ACC112 (cell line): ENCODE results near the gene PSMD2.

Source experiments
- H2AFZ ChIP-seq: fragments of 200-600 bp; sonication (generic); one replicate; pipeline ENCODE4 v1.6.0; 2017; ENCODE audit warnings: antibody characterized with exemption, low read length; ENCODE audit not compliant: unreplicated experiment
- H3K27ac ChIP-seq: fragments of 200-600 bp; sonication (generic); 2 replicates; pipeline ENCODE4 v1.5.1; 2014; ENCODE audit warnings: low read depth, mild to moderate bottlenecking, antibody characterized with exemption, low read length, moderate library complexity
- H3K27me3 ChIP-seq: fragments of 200-600 bp; sonication (generic); 2 replicates; pipeline ENCODE4 v1.6.1; 2014; ENCODE audit warnings: mild to moderate bottlenecking, antibody characterized with exemption, low read length, moderate library complexity, mixed read lengths; ENCODE audit not compliant: insufficient read depth
- H3K36me3 ChIP-seq: fragments of 200-600 bp; sonication (generic); 2 replicates; pipeline ENCODE4 v1.6.1; 2016; ENCODE audit warnings: mild to moderate bottlenecking, antibody characterized with exemption, low read length, moderate library complexity, mixed read lengths; ENCODE audit not compliant: insufficient read depth
- H3K4me1 ChIP-seq: fragments of 200-600 bp; sonication (generic); one replicate; pipeline ENCODE4 v1.6.1; 2016; ENCODE audit warnings: low read length, mixed read lengths; ENCODE audit not compliant: insufficient read depth, unreplicated experiment, control insufficient read depth
- H3K4me3 ChIP-seq: fragments of 200-600 bp; sonication (generic); 2 replicates; pipeline ENCODE4 v1.5.1; 2014; ENCODE audit warnings: mild to moderate bottlenecking, low read depth, low read length
- H3K79me2 ChIP-seq: fragments of 200-600 bp; sonication (generic); one replicate; pipeline ENCODE4 v1.6.0; 2016; ENCODE audit warnings: low read length; ENCODE audit not compliant: control insufficient read depth, unreplicated experiment, insufficient read depth

Gene PSMD2

DNA sequence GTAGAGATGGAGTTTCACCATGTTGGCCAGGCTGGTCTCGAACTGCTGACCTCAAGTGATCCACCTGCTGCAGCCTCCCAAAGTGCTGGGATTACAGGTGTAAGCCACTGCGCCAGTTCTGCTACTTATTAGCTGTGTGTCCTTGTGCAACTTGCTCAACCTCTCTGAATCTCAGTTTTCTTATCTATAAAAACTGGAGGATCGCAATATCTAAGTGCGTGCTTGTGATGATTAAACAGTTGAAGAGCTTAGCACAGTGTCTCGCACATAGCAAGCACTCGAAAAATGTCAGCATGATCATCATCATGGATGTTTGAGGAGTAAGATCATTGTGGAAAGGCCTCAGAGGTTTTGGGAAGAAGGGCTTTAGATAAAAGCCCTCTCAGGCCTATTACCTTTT, 51.6 kb downstream of the PSMD2 start:
- no peak overlapping the region for H3K4me3 ChIP-seq
- H3K27me3 ChIP-seq = no peaks in the 10 kb centered on the region
- peaks cover under 1% of the 10 kb centered on the region for H3K4me1 ChIP-seq
- peaks cover 3% of the 10 kb centered on the region; the same call in 1 of the 2 replicates for H3K36me3 ChIP-seq
- H3K79me2 ChIP-seq = no peaks in the 10 kb centered on the region
- no peak overlapping the region for H3K27ac ChIP-seq
- H2AFZ ChIP-seq = no peak overlapping the region

DNA sequence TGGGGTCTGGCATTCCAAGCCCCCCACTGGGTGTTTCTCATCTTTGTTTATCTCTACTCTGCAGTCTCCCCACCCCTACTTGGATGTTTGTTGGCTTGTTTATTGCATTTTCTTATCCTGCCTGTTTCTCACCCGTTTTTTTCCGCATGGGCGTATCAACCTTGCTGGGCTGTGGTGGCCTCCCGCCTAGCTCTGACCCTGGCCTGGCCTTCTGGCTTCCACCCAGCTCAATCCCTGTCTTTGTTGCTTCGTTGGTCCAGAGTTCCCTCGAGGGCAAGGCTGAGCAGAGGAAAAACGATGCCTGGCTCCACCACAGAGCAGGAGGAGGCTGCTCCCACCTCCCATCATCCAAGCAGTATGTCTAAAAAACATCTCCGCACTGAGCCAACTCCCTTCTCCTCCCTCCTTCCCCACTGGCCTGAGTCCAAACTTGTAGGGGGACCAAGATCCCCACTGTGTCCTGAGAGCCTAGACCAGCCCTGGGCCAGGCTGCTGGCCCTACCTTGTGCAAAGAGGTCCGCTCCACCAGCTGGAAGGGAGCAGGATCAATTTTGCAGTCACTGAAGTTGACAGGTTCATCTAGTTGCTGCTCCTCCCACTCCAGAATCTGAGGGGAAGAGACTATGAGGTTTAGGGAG, 52.6 kb downstream of the PSMD2 start:
- Histone ChIP-seq H3K27ac (no peak overlapping the region), H3K27me3 (no peaks in the 10 kb centered on the region), H3K4me1 (peaks cover 3% of the 10 kb centered on the region), H2AFZ (no peak overlapping the region), H3K79me2 (no peaks in the 10 kb centered on the region), H3K36me3 (peaks cover 3% of the 10 kb centered on the region; the same call in 1 of the 2 replicates), H3K4me3 (no peak overlapping the region)

DNA sequence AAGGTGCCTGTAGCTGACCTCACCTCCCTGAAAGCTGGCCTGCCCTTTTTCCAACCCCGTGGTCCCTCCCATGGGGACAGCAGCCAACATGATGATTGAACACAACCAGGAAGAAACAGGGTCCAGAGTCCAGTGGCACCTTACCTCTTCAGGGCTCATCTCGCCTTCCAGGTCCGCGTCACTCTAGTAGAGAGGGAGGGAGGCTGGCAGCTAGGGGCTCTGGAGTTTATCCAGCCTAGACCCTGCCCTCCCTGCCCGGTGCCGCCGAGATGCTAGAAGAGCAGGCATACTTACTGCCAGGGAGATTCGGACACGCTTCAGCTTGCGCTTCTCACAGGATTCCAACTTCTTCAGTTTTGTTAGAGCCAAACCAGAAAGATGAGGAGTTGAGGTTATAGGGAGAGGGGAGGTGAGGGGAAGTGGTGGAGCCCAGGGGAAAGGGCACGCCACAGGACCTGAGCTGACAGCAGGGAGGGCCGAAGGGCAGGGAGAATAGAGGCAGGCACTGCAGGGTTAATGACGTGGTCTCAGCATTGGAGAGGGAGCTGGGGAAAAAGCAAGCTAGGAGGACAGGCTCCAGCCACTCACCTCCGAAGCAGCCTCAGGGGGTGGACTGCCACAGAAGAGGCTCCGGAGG, 53.2 kb downstream of the PSMD2 start:
- no peak overlapping the region for H2AFZ ChIP-seq
- H3K79me2 ChIP-seq = no peaks in the 10 kb centered on the region
- H3K36me3 ChIP-seq = peaks cover 3% of the 10 kb centered on the region; the same call in 1 of the 2 replicates
- no peak overlapping the region for H3K4me3 ChIP-seq
- H3K27ac ChIP-seq = no peak overlapping the region
- H3K27me3 ChIP-seq = no peaks in the 10 kb centered on the region
- peaks cover 3% of the 10 kb centered on the region for H3K4me1 ChIP-seq

DNA sequence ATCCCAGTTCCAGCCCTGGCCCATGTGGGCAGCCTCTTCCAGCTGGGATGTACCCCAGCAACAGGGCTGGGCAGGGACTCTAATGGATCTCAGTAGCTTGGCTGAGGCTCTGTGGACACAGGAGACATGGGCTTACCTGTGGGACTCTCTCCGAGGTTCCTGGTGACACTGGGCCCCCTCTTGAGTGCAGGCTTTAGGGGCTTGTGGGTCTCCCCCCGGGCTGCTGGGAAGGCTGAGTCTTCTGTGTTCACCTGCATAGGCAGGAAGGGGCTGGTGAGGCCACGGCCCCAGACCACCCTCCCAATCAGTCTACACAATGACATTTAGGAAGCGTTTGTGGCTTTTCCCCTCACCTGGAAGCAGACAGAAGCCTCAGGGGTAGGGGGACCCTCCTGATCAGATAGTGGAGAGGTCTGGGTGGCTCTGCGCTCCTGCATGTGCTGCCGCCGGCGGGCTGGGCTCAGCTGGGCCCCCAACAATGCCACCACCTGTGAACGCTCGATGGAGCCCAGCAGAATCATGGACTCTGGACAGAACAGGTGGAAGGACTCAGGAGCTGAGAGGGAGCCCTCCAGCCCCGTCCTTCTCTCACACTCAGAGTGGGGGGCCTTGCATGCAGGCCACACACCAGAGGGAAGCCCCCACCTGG, 54.0 kb downstream of the PSMD2 start:
- H3K4me1 ChIP-seq = peaks cover 3% of the 10 kb centered on the region
- H3K27ac ChIP-seq = no peak overlapping the region
- no peak overlapping the region for H2AFZ ChIP-seq
- no peaks in the 10 kb centered on the region for H3K79me2 ChIP-seq
- H3K27me3 ChIP-seq = no peaks in the 10 kb centered on the region
- no peak overlapping the region for H3K4me3 ChIP-seq
- H3K36me3 ChIP-seq = peaks cover 6% of the 10 kb centered on the region; the same call in 1 of the 2 replicates

DNA sequence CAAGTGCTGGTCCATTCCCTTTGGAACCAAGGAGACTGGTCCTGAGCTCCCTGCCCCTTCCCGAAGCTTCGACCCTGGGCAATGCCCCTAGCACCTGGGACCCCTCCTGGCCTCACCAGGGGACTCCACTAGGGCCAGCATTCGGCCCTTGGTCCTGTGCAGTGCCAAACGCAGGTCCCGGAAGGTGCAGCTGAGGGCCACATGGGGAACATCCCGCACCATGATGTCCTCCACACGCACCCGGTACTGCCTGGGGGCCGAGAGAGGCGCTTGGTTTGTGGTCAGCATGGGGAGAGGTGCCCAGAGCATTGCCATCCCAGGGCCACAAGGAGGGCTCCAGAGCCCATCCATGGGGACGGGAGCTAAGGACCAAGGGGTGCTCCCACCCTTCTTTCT, 54.5 kb downstream of the PSMD2 start:
- Histone ChIP-seq H3K4me3 (no peak overlapping the region), H2AFZ (no peak overlapping the region), H3K27ac (no peak overlapping the region), H3K36me3 (peaks cover 6% of the 10 kb centered on the region; the same call in 1 of the 2 replicates), H3K27me3 (no peaks in the 10 kb centered on the region), H3K79me2 (no peaks in the 10 kb centered on the region), H3K4me1 (peaks cover 3% of the 10 kb centered on the region)

DNA sequence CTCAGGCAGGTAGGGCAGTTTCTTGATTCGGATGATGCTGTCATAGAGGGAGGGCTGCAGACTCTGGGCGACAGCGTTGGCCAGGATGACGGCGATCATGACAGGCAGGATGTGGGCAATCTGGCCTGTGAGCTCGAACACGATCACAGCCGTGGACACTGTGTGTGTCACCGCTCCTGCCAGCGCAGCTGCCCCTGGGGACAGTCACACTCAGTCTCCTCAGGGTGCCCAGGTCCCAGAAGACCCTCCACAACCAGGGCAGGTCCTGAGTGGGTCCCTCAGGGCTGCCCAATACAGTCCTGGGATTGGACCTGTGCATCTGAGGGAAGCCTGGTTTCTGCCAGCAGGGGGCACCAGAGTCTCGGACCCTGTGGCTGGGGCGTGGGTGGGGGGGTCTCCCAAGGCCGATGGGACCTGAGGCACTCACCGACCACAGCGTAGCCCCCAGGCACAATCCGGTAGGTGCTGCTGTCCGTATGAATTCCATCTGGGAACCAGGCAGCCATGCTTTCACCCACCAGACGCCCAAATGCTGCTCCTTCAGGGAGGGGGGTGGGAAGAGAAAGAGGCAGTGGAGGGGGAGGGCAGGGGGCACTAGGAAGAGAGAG, 55.2 kb downstream of the PSMD2 start:
- Histone ChIP-seq H3K79me2 (no peaks in the 10 kb centered on the region), H3K27me3 (no peaks in the 10 kb centered on the region), H3K4me1 (peaks cover 3% of the 10 kb centered on the region), H3K36me3 (peaks cover 6% of the 10 kb centered on the region; the same call in 1 of the 2 replicates), H3K27ac (no peak overlapping the region), H2AFZ (no peak overlapping the region), H3K4me3 (no peak overlapping the region)

DNA sequence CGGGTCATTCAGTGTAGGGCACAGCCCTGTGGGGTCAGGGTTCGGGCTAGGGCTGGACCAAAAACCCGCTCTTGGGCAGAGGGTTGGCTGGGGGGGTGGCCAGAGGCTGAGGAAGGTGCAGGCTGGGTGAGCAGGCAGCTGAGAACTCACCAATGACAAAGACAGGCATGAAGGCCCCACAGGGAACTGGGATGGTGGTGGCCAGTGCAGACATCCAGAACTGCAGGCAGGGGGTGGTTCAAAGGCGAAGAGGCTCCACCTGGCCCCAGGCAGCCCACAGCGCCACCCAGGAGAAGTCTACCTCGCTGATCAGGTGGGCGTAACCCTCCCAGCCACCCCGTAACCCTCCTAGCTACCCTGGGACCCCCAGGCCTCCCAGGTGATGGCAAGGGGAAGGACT, 55.7 kb downstream of the PSMD2 start:
- Histone ChIP-seq H3K79me2 (no peaks in the 10 kb centered on the region), H3K4me3 (no peak overlapping the region), H3K4me1 (peaks cover 3% of the 10 kb centered on the region), H3K36me3 (peaks cover 6% of the 10 kb centered on the region; the same call in 1 of the 2 replicates), H3K27ac (no peak overlapping the region), H2AFZ (no peak overlapping the region), H3K27me3 (no peaks in the 10 kb centered on the region)

DNA sequence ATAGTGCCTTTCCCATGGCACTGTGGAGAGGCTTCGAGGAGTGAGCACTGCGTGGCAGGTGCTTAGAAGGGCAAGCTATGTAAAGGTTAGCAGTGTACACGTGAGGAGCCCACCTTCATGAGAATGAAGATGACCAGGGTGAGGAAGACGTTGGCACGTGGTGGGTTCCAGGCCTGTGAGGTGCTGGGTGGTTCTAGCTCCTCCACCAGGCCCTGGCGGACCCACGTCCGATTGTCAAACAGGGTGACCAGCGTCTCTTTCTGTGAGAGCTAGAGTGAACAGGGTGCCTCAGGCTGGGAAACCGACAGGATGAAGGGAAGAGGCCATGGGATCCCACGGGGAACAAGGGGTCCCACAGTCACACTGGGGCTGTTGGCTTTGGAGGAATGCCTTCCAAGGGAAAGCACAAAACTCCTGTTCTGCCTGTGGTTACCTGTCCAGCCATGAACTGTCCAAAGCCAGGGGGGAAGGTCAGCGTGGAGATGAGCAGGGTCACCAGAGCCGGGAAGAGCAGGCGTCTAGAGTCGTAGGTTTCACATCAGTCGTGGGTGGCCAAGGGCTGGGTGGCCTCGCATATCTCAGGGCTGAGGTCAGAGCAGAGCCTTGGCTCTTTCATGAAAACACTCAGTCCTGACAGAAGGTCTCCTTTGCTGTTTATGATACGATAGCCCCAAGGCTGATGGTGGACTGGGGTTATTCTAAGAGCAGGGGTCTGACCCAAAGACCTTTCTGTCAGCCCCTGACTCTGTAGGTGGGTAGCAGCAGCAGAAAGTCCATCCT, 56.4 kb downstream of the PSMD2 start:
- H3K36me3 ChIP-seq = peaks cover 6% of the 10 kb centered on the region; the same call in 1 of the 2 replicates
- H2AFZ ChIP-seq = no peak overlapping the region
- no peak overlapping the region for H3K27ac ChIP-seq
- H3K4me3 ChIP-seq = no peak overlapping the region
- no peaks in the 10 kb centered on the region for H3K27me3 ChIP-seq
- peaks cover 9% of the 10 kb centered on the region for H3K4me1 ChIP-seq
- peaks cover 5% of the 10 kb centered on the region for H3K79me2 ChIP-seq

DNA sequence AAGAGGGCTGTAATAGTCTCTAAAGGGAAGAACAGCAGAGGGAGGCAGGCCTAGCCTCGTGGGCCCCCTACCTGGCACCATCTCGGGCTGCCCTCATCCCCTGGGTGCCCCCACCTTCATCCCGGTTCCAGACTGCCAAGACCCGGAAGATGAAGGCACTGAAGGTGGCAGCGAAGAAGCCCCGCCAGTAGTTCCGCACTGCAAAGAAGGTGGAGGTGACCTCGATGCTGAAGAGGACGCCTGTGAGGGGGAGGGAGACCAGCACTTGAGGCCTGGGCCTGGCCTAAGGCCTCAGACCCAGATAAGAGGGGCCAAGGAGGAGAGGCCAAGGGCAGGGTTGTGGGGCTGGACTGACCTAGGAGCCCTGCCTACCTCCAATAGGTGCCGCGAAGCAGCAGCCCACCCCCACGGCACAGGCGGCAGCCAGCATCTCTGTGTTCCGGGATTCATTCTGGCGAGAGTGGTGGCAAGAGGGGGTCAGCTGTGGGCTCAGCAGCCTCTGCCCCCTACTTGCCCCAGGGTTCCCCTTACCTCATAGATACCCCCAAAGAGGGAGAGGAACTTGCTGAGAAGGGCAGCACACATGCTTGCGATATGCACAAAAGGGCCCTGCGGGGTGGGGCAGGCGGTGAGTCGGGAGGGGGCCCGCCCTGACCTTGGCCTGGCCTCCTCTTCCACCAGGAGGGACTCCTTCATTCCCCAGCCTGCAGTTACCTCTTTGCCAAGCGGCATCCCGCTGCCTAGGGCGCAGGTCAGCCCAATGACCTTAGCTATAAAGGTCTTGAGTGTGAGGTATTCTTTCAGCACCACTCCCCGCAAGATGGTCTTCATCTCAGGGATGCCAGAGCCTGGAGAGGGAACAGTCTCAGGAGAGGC, 58.4 kb downstream of the PSMD2 start:
- H3K27ac ChIP-seq = no peak overlapping the region
- no peak overlapping the region for H3K4me3 ChIP-seq
- H3K4me1 ChIP-seq = peaks cover 15% of the 10 kb centered on the region
- H3K79me2 ChIP-seq = peaks cover 12% of the 10 kb centered on the region
- no peak overlapping the region for H2AFZ ChIP-seq
- peaks cover 6% of the 10 kb centered on the region; the same call in 1 of the 2 replicates for H3K36me3 ChIP-seq
- H3K27me3 ChIP-seq = no peaks in the 10 kb centered on the region
